ENCODE results near the gene ST3GAL3.

Gene ST3GAL3

DNA sequence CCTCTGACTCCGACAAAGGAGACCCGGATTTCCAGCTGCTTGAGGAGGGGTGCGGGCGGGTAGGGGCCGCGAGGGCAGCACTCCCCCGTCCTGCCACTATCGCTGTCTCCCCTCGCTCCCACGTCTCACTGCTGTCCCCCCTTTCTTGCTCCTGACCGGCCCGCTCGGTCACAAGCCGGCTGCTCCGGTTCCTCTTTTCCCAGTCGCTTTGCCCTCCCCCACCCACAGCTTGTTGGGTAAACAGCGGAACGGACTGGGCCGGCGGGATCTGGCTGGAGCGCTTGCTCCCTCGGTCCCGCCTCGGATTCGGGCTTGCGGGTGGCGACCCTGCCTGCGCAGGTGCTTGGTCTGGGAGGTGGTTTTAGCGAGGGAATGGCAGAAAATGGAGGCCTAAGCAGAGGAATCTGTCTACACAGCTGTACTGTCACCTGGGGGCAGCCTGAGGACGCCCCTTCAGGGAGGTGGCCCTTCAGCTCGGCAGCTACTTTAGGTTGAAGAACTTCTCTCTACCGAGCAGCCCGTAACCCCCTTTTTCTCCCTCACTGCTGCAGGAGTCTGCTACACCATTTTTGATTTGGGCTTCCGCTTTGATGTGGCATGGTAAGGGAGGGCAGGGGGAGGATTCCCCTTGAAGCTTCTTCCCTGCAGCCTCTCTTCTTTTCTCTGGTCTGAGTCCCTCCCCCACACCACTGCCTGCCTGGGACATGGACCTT is 268.1 kb downstream of the ST3GAL3 start:
- H3K18ac ChIP-seq (ENCODE audit: low read depth in 1 of 2, low read length in 2 of 2) = peak overlapping the region; percentile 85 to 94
- H3K27me3 ChIP-seq (ENCODE audit: control insufficient read depth in 1 of 2, insufficient read depth in 1 of 2, low read length in 2 of 2) = no peaks in the 10 kb centered on the region
- H3K27ac ChIP-seq (ENCODE audit: low read length, poor library complexity, severe bottlenecking) = peak overlapping the region; percentile 27
- no peak overlapping the region for H2BK12ac ChIP-seq (ENCODE audit: low read length in 2 of 2)
- no peak overlapping the region for H2BK5ac ChIP-seq (ENCODE audit: low read depth, low read length, poor library complexity, severe bottlenecking)
- no peak overlapping the region for H2AK5ac ChIP-seq (ENCODE audit: low read length, severe bottlenecking)
- H3K4me1 ChIP-seq (ENCODE audit: control insufficient read depth, insufficient read depth, low read depth, low read length) = peaks cover 46% of the 10 kb centered on the region
- H3K4me3 ChIP-seq (ENCODE audit: insufficient read depth in 1 of 2, low read depth in 1 of 2, low read length in 2 of 2) = peak overlapping the region; percentile 97 to 98
- peak overlapping the region; percentile 92 for H4K91ac ChIP-seq (ENCODE audit: low read length)
- peak overlapping the region; percentile 39 for H2BK15ac ChIP-seq (ENCODE audit: low read depth, poor library complexity, severe bottlenecking)
- H3K79me1 ChIP-seq (replicated peaks; ENCODE audit: low read length, poor library complexity, severe bottlenecking) = peaks cover 42% of the 10 kb centered on the region
- H3K14ac ChIP-seq (ENCODE audit: low read length in 2 of 2) = peak overlapping the region in 1 of 2 experiments; percentile 92
- peak overlapping the region in 1 of 2 experiments; percentile 85 for H3K4ac ChIP-seq (ENCODE audit: low read depth in 1 of 2, low read length in 2 of 2)
- H2BK120ac ChIP-seq (ENCODE audit: low read depth, low read length) = peak overlapping the region; percentile 74
- peak overlapping the region; percentile 5 for H2AFZ ChIP-seq (ENCODE audit: low read depth, low read length)
- peak overlapping the region in 1 of 2 experiments; percentile 99 for H3K23ac ChIP-seq (ENCODE audit: low read length in 2 of 2)
- H3K9me3 ChIP-seq (ENCODE audit: control insufficient read depth, low read length) = no peaks in the 10 kb centered on the region
- DNase-seq = peak; percentile 50
- H4K8ac ChIP-seq (ENCODE audit: low read length) = no peak overlapping the region
- H3K9ac ChIP-seq (ENCODE audit: low read length) = peak overlapping the region; percentile 96
- WGBS = 3% methylated on average over 27 of the region's 34 CpGs
- H3K4me2 ChIP-seq (ENCODE audit: low read length, poor library complexity, severe bottlenecking) = peak overlapping the region; percentile 88
- peaks cover 46 to 50% of the 10 kb centered on the region in 2 experiments for H3K36me3 ChIP-seq (ENCODE audit: control insufficient read depth in 1 of 2, insufficient read depth in 2 of 2, low read depth in 1 of 2, low read length in 2 of 2)

DNA sequence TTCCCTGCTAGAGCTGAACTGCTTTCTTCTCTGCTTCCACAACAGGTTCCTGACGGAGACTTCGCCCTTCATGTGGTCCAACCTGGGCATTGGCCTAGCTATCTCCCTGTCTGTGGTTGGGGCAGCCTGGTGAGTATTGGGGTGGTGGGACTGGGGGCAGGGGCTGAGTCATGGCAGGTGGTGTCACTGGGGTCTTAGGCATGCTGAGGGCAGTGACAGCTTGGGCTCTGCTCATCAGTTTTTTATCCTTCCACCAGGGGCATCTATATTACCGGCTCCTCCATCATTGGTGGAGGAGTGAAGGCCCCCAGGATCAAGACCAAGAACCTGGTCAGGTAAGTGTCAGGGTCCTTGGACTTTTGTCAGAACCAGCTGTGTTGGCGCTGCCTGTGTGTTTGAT is 268.7 kb downstream of the ST3GAL3 start:
- H2BK120ac ChIP-seq (ENCODE audit: low read depth, low read length) = no peak overlapping the region
- no peak overlapping the region for H3K27ac ChIP-seq (ENCODE audit: low read length, poor library complexity, severe bottlenecking)
- H2BK15ac ChIP-seq (ENCODE audit: low read depth, poor library complexity, severe bottlenecking) = no peak overlapping the region
- H2BK12ac ChIP-seq (ENCODE audit: low read length in 2 of 2) = no peak overlapping the region
- no peaks in the 10 kb centered on the region for H3K27me3 ChIP-seq (ENCODE audit: control insufficient read depth in 1 of 2, insufficient read depth in 1 of 2, low read length in 2 of 2)
- H3K23ac ChIP-seq (ENCODE audit: low read length in 2 of 2) = no peak overlapping the region
- peaks cover 38% of the 10 kb centered on the region for H3K79me1 ChIP-seq (replicated peaks; ENCODE audit: low read length, poor library complexity, severe bottlenecking)
- no peak overlapping the region for H3K4ac ChIP-seq (ENCODE audit: low read depth in 1 of 2, low read length in 2 of 2)
- peaks cover 47% of the 10 kb centered on the region for H3K4me1 ChIP-seq (ENCODE audit: control insufficient read depth, insufficient read depth, low read depth, low read length)
- H3K18ac ChIP-seq (ENCODE audit: low read depth in 1 of 2, low read length in 2 of 2) = no peak overlapping the region
- peaks cover 46 to 49% of the 10 kb centered on the region in 2 experiments for H3K36me3 ChIP-seq (ENCODE audit: control insufficient read depth in 1 of 2, insufficient read depth in 2 of 2, low read depth in 1 of 2, low read length in 2 of 2)
- no peaks in the 10 kb centered on the region for H3K9me3 ChIP-seq (ENCODE audit: control insufficient read depth, low read length)
- no peak overlapping the region for H2AFZ ChIP-seq (ENCODE audit: low read depth, low read length)
- H3K9ac ChIP-seq (ENCODE audit: low read length) = peak overlapping the region; percentile 96
- no peak for DNase-seq
- H2AK5ac ChIP-seq (ENCODE audit: low read length, severe bottlenecking) = no peak overlapping the region
- 89% methylated on average over 4 of the region's 4 CpGs for WGBS
- H3K14ac ChIP-seq (ENCODE audit: low read length in 2 of 2) = peak overlapping the region in 1 of 2 experiments; percentile 62
- H3K4me2 ChIP-seq (ENCODE audit: low read length, poor library complexity, severe bottlenecking) = peak overlapping the region; percentile 88
- peak overlapping the region; percentile 97 to 98 for H3K4me3 ChIP-seq (ENCODE audit: insufficient read depth in 1 of 2, low read depth in 1 of 2, low read length in 2 of 2)
- no peak overlapping the region for H4K8ac ChIP-seq (ENCODE audit: low read length)
- H4K91ac ChIP-seq (ENCODE audit: low read length) = no peak overlapping the region
- H2BK5ac ChIP-seq (ENCODE audit: low read depth, low read length, poor library complexity, severe bottlenecking) = no peak overlapping the region

DNA sequence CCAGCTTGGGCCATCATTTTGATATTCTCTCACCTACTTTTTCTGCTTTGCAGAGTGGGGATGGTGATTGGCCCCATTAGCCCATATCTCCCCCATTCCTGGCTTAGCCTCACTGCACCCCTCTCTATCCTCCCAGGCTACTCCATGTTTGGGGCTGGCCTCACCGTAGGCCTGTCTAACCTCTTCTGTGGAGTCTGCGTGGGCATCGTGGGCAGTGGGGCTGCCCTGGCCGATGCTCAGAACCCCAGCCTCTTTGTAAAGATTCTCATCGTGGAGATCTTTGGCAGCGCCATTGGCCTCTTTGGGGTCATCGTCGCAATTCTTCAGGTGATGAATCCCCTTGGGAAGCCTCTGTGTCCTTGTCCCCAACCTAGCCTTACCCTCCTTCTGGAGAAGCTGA is 269.6 kb downstream of the ST3GAL3 start:
- H3K36me3 ChIP-seq (ENCODE audit: control insufficient read depth in 1 of 2, insufficient read depth in 2 of 2, low read depth in 1 of 2, low read length in 2 of 2) = peaks cover 46 to 49% of the 10 kb centered on the region in 2 experiments
- no peak overlapping the region for H3K4ac ChIP-seq (ENCODE audit: low read depth in 1 of 2, low read length in 2 of 2)
- H4K91ac ChIP-seq (ENCODE audit: low read length) = no peak overlapping the region
- no peak overlapping the region for H2BK15ac ChIP-seq (ENCODE audit: low read depth, poor library complexity, severe bottlenecking)
- DNase-seq = no peak
- no peak overlapping the region for H2AK5ac ChIP-seq (ENCODE audit: low read length, severe bottlenecking)
- H3K14ac ChIP-seq (ENCODE audit: low read length in 2 of 2) = no peak overlapping the region
- H3K9me3 ChIP-seq (ENCODE audit: control insufficient read depth, low read length) = no peaks in the 10 kb centered on the region
- no peaks in the 10 kb centered on the region for H3K27me3 ChIP-seq (ENCODE audit: control insufficient read depth in 1 of 2, insufficient read depth in 1 of 2, low read length in 2 of 2)
- H3K18ac ChIP-seq (ENCODE audit: low read depth in 1 of 2, low read length in 2 of 2) = no peak overlapping the region
- no peak overlapping the region for H3K23ac ChIP-seq (ENCODE audit: low read length in 2 of 2)
- H4K8ac ChIP-seq (ENCODE audit: low read length) = no peak overlapping the region
- H2AFZ ChIP-seq (ENCODE audit: low read depth, low read length) = no peak overlapping the region
- H2BK5ac ChIP-seq (ENCODE audit: low read depth, low read length, poor library complexity, severe bottlenecking) = no peak overlapping the region
- H3K4me3 ChIP-seq (ENCODE audit: insufficient read depth in 1 of 2, low read depth in 1 of 2, low read length in 2 of 2) = no peak overlapping the region
- H3K9ac ChIP-seq (ENCODE audit: low read length) = peak overlapping the region; percentile 34
- no peak overlapping the region for H2BK12ac ChIP-seq (ENCODE audit: low read length in 2 of 2)
- H3K4me2 ChIP-seq (ENCODE audit: low read length, poor library complexity, severe bottlenecking) = no peak overlapping the region
- H3K79me1 ChIP-seq (replicated peaks; ENCODE audit: low read length, poor library complexity, severe bottlenecking) = peaks cover 39% of the 10 kb centered on the region
- no peak overlapping the region for H3K27ac ChIP-seq (ENCODE audit: low read length, poor library complexity, severe bottlenecking)
- peaks cover 54% of the 10 kb centered on the region for H3K4me1 ChIP-seq (ENCODE audit: control insufficient read depth, insufficient read depth, low read depth, low read length)
- H2BK120ac ChIP-seq (ENCODE audit: low read depth, low read length) = no peak overlapping the region
- 96% methylated on average over 8 of the region's 8 CpGs for WGBS

GRCh38 chr1:43977376-43978263 is 270.3 kb downstream of the ST3GAL3 start:
- no peak overlapping the region for H4K8ac ChIP-seq (ENCODE audit: low read length)
- no peak overlapping the region for H2BK5ac ChIP-seq (ENCODE audit: low read depth, low read length, poor library complexity, severe bottlenecking)
- H3K23ac ChIP-seq (ENCODE audit: low read length in 2 of 2) = no peak overlapping the region
- H3K4me1 ChIP-seq (ENCODE audit: control insufficient read depth, insufficient read depth, low read depth, low read length) = peaks cover 57% of the 10 kb centered on the region
- no peak overlapping the region for H4K91ac ChIP-seq (ENCODE audit: low read length)
- no peaks in the 10 kb centered on the region for H3K27me3 ChIP-seq (ENCODE audit: control insufficient read depth in 1 of 2, insufficient read depth in 1 of 2, low read length in 2 of 2)
- no peak for DNase-seq
- WGBS = 87% methylated on average over 7 of the region's 9 CpGs
- H3K9me3 ChIP-seq (ENCODE audit: control insufficient read depth, low read length) = no peaks in the 10 kb centered on the region
- H3K18ac ChIP-seq (ENCODE audit: low read depth in 1 of 2, low read length in 2 of 2) = no peak overlapping the region
- H2AK5ac ChIP-seq (ENCODE audit: low read length, severe bottlenecking) = no peak overlapping the region
- H3K14ac ChIP-seq (ENCODE audit: low read length in 2 of 2) = no peak overlapping the region
- H2BK12ac ChIP-seq (ENCODE audit: low read length in 2 of 2) = no peak overlapping the region
- H3K4me3 ChIP-seq (ENCODE audit: insufficient read depth in 1 of 2, low read depth in 1 of 2, low read length in 2 of 2) = peak overlapping the region; percentile 15 to 16
- no peak overlapping the region for H2BK15ac ChIP-seq (ENCODE audit: low read depth, poor library complexity, severe bottlenecking)
- H3K4me2 ChIP-seq (ENCODE audit: low read length, poor library complexity, severe bottlenecking) = no peak overlapping the region
- H3K9ac ChIP-seq (ENCODE audit: low read length) = peak overlapping the region; percentile 34
- H3K79me1 ChIP-seq (replicated peaks; ENCODE audit: low read length, poor library complexity, severe bottlenecking) = peaks cover 43% of the 10 kb centered on the region
- no peak overlapping the region for H3K27ac ChIP-seq (ENCODE audit: low read length, poor library complexity, severe bottlenecking)
- H2AFZ ChIP-seq (ENCODE audit: low read depth, low read length) = no peak overlapping the region
- H3K36me3 ChIP-seq (ENCODE audit: control insufficient read depth in 1 of 2, insufficient read depth in 2 of 2, low read depth in 1 of 2, low read length in 2 of 2) = peaks cover 44 to 46% of the 10 kb centered on the region in 2 experiments
- H3K4ac ChIP-seq (ENCODE audit: low read depth in 1 of 2, low read length in 2 of 2) = no peak overlapping the region
- H2BK120ac ChIP-seq (ENCODE audit: low read depth, low read length) = no peak overlapping the region

Data from mesenchymal stem cell (in vitro differentiated cells and primary cell).